GM12801 (cell line): ENCODE data around the gene UNC5A.

ENCODE experiments used
- CTCF ChIP-seq: IDR thresholded peaks from one replicate; pipeline ENCODE4 v1.5.1; 2011; ENCODE audit warnings: control low read depth; ENCODE audit not compliant: insufficient read length; ENCODE audit errors: extremely low read depth

Gene UNC5A

GRCh38 chr5:176776916-176777315, 33.4 kb upstream of the UNC5A start:
- no peak for TF ChIP-seq CTCF

- TF ChIP-seq CTCF, result no peak
These were observed 31.4 kb upstream of the UNC5A start for GRCh38 chr5:176778921-176779465.

- no peak for TF ChIP-seq CTCF
These were observed 30.8 kb upstream of the UNC5A start for GRCh38 chr5:176779537-176779936.

- no peak for TF ChIP-seq CTCF
These were observed 29.9 kb upstream of the UNC5A start for GRCh38 chr5:176780176-176781053.

GRCh38 chr5:176781054-176781375, 29.3 kb upstream of the UNC5A start:
- no peak for TF ChIP-seq CTCF

- TF ChIP-seq CTCF, result no peak
These were observed 28.5 kb upstream of the UNC5A start for GRCh38 chr5:176781638-176782570.
